ENCODE data around the gene RPL32.
"Not testable (repeated sequence)": the region's sequence is repeated elsewhere in the genome, so short reads cannot be mapped to it uniquely, and the experiment has no call there.

Gene RPL32

GRCh38 chr3:12803371-12803770 is 38.0 kb downstream of the RPL32 start:
- no peak for DNase-seq

- DNase-seq: no peak
Measured at GRCh38 chr3:12799525-12800440, 41.6 kb downstream of the RPL32 start.

GRCh38 chr3:12798559-12799179 is 42.7 kb downstream of the RPL32 start:
- DNase-seq: no peak

GRCh38 chr3:12797892-12798558 is 43.3 kb downstream of the RPL32 start:
- no peak for DNase-seq

- no peak for DNase-seq
Measured at GRCh38 chr3:12797124-12797891, 44.1 kb downstream of the RPL32 start.

- DNase-seq: peak; percentile 57
Measured at GRCh38 chr3:12796171-12797123, 44.9 kb downstream of the RPL32 start, which contains the start of gene CAND2. Gene CAND2 (plus strand): TSS chr3:12796680. CDS start chr3:12796721, 41 bp downstream.

GRCh38 chr3:12793701-12794100 is 47.7 kb downstream of the RPL32 start:
- no peak for DNase-seq

GRCh38 chr3:12791430-12791829 is 49.9 kb downstream of the RPL32 start:
- no peak for DNase-seq

GRCh38 chr3:12787967-12788690 is 53.2 kb downstream of the RPL32 start:
- not testable (repeated sequence) for DNase-seq

GRCh38 chr3:12787346-12787745 is 54.0 kb downstream of the RPL32 start:
- DNase-seq: peak; percentile 54

GRCh38 chr3:12785096-12785495 is 56.3 kb downstream of the RPL32 start:
- DNase-seq: no peak

All from OCI-M1 (cell line).